Thyroid gland (tissue), 4 donors: ENCODE data around the gene BLNK.

Experiments
- CTCF ChIP-seq, 6 experiments: fragments of 200-600 bp in 3 of 6; fragments of 450-650 bp in 3 of 6; sonication (generic) in 3 of 6; IDR thresholded peaks; one replicate each; pipeline ENCODE4 v1.5.1; 2016 to 2019; ENCODE audit warnings: antibody characterized with exemption in 6 of 6, mild to moderate bottlenecking in 2 of 6, inconsistent platforms in 1 of 6, moderate library complexity in 1 of 6
- POLR2A ChIP-seq, 2 donors: fragments of 450-650 bp; IDR thresholded peaks; one replicate each; pipeline ENCODE4 v1.6.1; 2017; ENCODE audit warnings: antibody characterized with exemption in 2 of 2, mild to moderate bottlenecking in 2 of 2, moderate library complexity in 1 of 2

- TF ChIP-seq CTCF (IDR thresholded peaks at IDR 0.05) (no peak), POLR2A (IDR thresholded peaks at IDR 0.05) (no peak)
Observed at GRCh38 chr10:96153070-96153469, 118.3 kb downstream of the BLNK start.
